Measurements from ENCODE around the gene GASK1A.

The GASK1A gene

GRCh38 chr3:43046583-43046982 is 67.5 kb downstream of the GASK1A start:
- TF ChIP-seq CTCF (IDR thresholded peaks at IDR 0.05; ENCODE audit: low read depth, low read length), result no peak
- DNase-seq (ENCODE audit: extremely low read depth, low read depth), result no peak

GRCh38 chr3:43048470-43048869 is 69.4 kb downstream of the GASK1A start:
- TF ChIP-seq CTCF (IDR thresholded peaks at IDR 0.05; ENCODE audit: low read depth, low read length), result no peak
- DNase-seq (ENCODE audit: extremely low read depth, low read depth), result no peak

GRCh38 chr3:43053291-43053690 is 74.2 kb downstream of the GASK1A start:
- no peak for TF ChIP-seq CTCF (IDR thresholded peaks at IDR 0.05; ENCODE audit: low read depth, low read length)
- DNase-seq (ENCODE audit: extremely low read depth, low read depth), result no peak

- no peak for TF ChIP-seq CTCF (IDR thresholded peaks at IDR 0.05; ENCODE audit: low read depth, low read length)
- no peak for DNase-seq (ENCODE audit: extremely low read depth, low read depth)
Measured at GRCh38 chr3:43054754-43055153, 75.6 kb downstream of the GASK1A start.

GRCh38 chr3:43055393-43055792 is 76.3 kb downstream of the GASK1A start:
- DNase-seq (ENCODE audit: extremely low read depth, low read depth), result no peak
- no peak for TF ChIP-seq CTCF (IDR thresholded peaks at IDR 0.05; ENCODE audit: low read depth, low read length)

GRCh38 chr3:43055806-43056770 is 77.0 kb downstream of the GASK1A start:
- no peak for TF ChIP-seq CTCF (IDR thresholded peaks at IDR 0.05; ENCODE audit: low read depth, low read length)
- no peak for DNase-seq (ENCODE audit: extremely low read depth, low read depth)

GRCh38 chr3:43059456-43059855 is 80.3 kb downstream of the GASK1A start:
- no peak for DNase-seq (ENCODE audit: extremely low read depth, low read depth)
- TF ChIP-seq CTCF (IDR thresholded peaks at IDR 0.05; ENCODE audit: low read depth, low read length), result no peak
